Measurements from ENCODE around the gene CAPNS1.

- TF ChIP-seq CTCF (IDR thresholded peaks at IDR 0.05): no peak
- TF ChIP-seq POLR2A (IDR thresholded peaks at IDR 0.05): no peak
These were observed 18.9 kb upstream of the CAPNS1 start for GRCh38 chr19:36120984-36121358.
